Keratinocyte (primary cell): Measurements from ENCODE around the gene SLC35E4.

Experiments used
- EZH2 ChIP-seq: IDR thresholded peaks from one replicate; pipeline ENCODE4 v1.6.1; 2012; ENCODE audit warnings: inconsistent platforms, mild to moderate bottlenecking, low read length, moderate library complexity
- TF ChIP-seq, protein P1 (sequence below), 3 experiments: IDR thresholded peaks in 1 of 3; conservative IDR thresholded peaks in 1 of 3; optimal IDR thresholded peaks in 1 of 3; 2 replicates in 2 of 3; 3 replicates in 1 of 3; pipeline versions ENCODE3 to v1.5.1; 2011; ENCODE audit warnings: low read length in 3 of 3, mild to moderate bottlenecking in 3 of 3, moderate library complexity in 2 of 3, control low read depth in 1 of 3, inconsistent platforms in 1 of 3; ENCODE audit not compliant: insufficient read depth in 2 of 3; ENCODE audit errors: extremely low read depth in 1 of 3

DNA sequence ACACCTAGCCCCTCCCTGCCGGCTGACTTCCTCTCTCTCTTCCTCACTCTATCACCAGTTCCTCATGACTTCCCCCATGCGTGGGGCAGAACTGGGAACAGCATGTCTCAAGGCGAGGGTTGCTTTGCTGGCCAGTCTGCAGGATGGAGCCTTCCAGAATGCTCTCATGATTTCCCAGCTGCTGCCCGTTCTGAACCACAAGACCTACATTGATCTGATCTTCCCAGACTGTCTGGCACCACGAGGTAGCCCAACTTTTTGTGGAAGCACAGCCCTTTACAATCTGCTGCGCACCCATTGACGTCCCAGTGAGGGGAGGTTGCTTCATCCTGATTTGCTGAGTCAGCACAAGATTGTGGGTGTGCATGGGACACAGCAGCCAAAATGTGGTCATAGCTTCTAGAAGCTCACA is 20.0 kb upstream of the SLC35E4 start:
- TF ChIP-seq EZH2: no peak
- TF ChIP-seq, protein P1, sequence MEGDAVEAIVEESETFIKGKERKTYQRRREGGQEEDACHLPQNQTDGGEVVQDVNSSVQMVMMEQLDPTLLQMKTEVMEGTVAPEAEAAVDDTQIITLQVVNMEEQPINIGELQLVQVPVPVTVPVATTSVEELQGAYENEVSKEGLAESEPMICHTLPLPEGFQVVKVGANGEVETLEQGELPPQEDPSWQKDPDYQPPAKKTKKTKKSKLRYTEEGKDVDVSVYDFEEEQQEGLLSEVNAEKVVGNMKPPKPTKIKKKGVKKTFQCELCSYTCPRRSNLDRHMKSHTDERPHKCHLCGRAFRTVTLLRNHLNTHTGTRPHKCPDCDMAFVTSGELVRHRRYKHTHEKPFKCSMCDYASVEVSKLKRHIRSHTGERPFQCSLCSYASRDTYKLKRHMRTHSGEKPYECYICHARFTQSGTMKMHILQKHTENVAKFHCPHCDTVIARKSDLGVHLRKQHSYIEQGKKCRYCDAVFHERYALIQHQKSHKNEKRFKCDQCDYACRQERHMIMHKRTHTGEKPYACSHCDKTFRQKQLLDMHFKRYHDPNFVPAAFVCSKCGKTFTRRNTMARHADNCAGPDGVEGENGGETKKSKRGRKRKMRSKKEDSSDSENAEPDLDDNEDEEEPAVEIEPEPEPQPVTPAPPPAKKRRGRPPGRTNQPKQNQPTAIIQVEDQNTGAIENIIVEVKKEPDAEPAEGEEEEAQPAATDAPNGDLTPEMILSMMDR (optimal IDR thresholded peaks at IDR 0.05 in 1 of 3, IDR thresholded peaks at IDR 0.05 in 1 of 3, conservative IDR thresholded peaks at IDR 0.05 in 1 of 3; ENCODE audit: extremely low read depth in 1 of 3, insufficient read depth in 2 of 3, low read length in 3 of 3): no peak
